K562 (cell line): ENCODE data around the gene AFAP1. TPM values are rescaled to one million over a fixed set of nuclear protein-coding genes. Genes with fewer than 3 reads are reported as not detected.

Experiments
- GABPB1 ChIP-seq: sonication (generic); formaldehyde crosslinking; IDR thresholded peaks from 2 replicates; pipeline ENCODE4 v1.8.0; 2022; ENCODE audit warnings: mild to moderate bottlenecking, missing genetic modification reagents
- IRF1 ChIP-seq: sonication (generic); formaldehyde crosslinking; IDR thresholded peaks from 2 replicates; pipeline ENCODE4 v1.8.0; 2022; ENCODE audit warnings: missing genetic modification reagents, mild to moderate bottlenecking, borderline replicate concordance
- NFYB ChIP-seq: IDR thresholded peaks from 2 replicates; pipeline ENCODE4 v1.6.1; 2011; ENCODE audit warnings: mild to moderate bottlenecking, moderate library complexity; ENCODE audit not compliant: insufficient read length; ENCODE audit errors: extremely low read depth
- RFX1 ChIP-seq: fragments of 450-650 bp; IDR thresholded peaks from 2 replicates; pipeline ENCODE4 v1.6.1; 2016; ENCODE audit warnings: mild to moderate bottlenecking, moderate library complexity
- SP2 ChIP-seq: IDR thresholded peaks from 2 replicates; pipeline ENCODE4 v1.6.1; 2011; ENCODE audit warnings: mild to moderate bottlenecking, low read depth, low read length, moderate library complexity; ENCODE audit not compliant: poor library complexity, severe bottlenecking; ENCODE audit errors: extremely low read depth
- XRCC3 ChIP-seq: fragments of 450-650 bp; IDR thresholded peaks from 2 replicates; pipeline ENCODE4 v1.6.1; 2017; ENCODE audit warnings: mild to moderate bottlenecking, moderate library complexity
- ZNF146 ChIP-seq: IDR thresholded peaks from one replicate; pipeline ENCODE4 v1.6.1; 2018; ENCODE audit warnings: missing compliant biosample characterization; ENCODE audit not compliant: unreplicated experiment
- polyA plus RNA-seq, 8 experiments: library from polyadenylated mRNA; depleted of rRNA in 4 of 8; stranded (reverse) in 5 of 8; unstranded in 3 of 8; fragments of >200 nt; fragmentation: Nextera tagmentation in 2 of 8; fragmentation: Illumina TruSeq in 1 of 8; extraction: Ambion mirVana in 2 of 8; extraction: Trizol in 1 of 8; gene quantifications; 2 replicates each; pipeline versions ENCODE4 v1.2.1 to v1.2.3, GENCODE V29; 2011 to 2014; ENCODE audit warnings: inconsistent platforms in 1 of 8, missing spikeins in 1 of 8
- total RNA-seq, 7 experiments: library from RNA; depleted of rRNA in 6 of 7; stranded (reverse); fragments of >200 nt in 6 of 7; fragmentation: Illumina TruSeq in 2 of 7; extraction: Trizol in 2 of 7; gene quantifications; 2 replicates each; pipeline versions ENCODE4 v1.2.1 to v1.2.3, GENCODE V29; 2011 to 2021; ENCODE audit warnings: low replicate concordance in 1 of 7
- TF ChIP-seq, protein P1 (sequence below): sonication (generic); formaldehyde crosslinking; IDR thresholded peaks from 2 replicates; pipeline ENCODE4 v1.4.0; 2020; ENCODE audit warnings: mild to moderate bottlenecking, missing genetic modification reagents

AFAP1 gene
- total and polyA plus RNA-seq, 9 of the 15 experiments (the other 6 are each of a cell fraction or from before 2014, with no cell fraction given), result 0.07 to 0.42 (median 0.12) TPM; not detected in 1

DNA sequence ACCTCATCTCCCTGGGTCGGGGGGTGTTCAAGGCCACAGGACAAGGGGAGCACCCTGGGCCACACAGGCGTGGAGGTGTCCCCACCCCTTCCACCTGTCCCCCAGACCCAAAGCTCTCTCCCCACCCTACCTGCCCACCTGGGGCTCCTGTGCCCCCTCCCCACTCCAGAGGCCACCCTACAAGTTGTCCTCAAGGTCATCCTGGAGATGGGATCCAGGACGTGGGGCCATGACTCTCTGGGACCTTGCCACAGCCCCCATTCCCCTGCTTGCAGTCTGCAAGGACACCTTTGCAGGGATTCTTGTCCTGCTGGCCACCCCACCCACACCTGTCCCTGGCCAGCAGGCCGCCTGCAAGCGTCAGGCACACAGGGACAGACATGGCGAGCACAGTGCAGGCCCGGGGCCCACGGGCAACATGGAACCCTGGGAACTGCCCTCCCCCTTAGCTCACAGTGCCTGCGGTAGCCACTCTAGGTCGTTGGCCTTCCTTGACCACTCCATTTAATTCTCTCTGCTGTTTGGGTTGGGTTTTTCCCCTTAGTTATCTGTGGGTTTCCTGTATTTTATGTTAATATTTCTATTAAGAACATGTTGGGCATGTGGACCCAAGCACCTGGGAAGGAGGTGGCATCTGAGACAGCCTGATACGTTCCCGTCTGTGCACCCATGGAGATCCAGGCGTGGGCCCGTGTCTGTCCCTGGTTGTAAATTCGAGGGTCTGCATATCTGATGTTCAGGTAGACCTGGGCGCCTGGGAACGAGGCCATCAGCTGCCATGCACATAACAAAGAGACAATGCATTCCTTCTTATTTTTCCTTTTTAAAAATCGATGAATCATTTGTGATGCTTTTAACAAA lies 197.5 kb downstream of the AFAP1 start (continued):
- TF ChIP-seq, protein P1, sequence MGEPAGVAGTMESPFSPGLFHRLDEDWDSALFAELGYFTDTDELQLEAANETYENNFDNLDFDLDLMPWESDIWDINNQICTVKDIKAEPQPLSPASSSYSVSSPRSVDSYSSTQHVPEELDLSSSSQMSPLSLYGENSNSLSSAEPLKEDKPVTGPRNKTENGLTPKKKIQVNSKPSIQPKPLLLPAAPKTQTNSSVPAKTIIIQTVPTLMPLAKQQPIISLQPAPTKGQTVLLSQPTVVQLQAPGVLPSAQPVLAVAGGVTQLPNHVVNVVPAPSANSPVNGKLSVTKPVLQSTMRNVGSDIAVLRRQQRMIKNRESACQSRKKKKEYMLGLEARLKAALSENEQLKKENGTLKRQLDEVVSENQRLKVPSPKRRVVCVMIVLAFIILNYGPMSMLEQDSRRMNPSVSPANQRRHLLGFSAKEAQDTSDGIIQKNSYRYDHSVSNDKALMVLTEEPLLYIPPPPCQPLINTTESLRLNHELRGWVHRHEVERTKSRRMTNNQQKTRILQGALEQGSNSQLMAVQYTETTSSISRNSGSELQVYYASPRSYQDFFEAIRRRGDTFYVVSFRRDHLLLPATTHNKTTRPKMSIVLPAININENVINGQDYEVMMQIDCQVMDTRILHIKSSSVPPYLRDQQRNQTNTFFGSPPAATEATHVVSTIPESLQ (CRISPR knock-in tag), result no peak
- TF ChIP-seq ZNF146 (CRISPR knock-in tag) (no peak), XRCC3 (no peak), IRF1 (CRISPR knock-in tag) (no peak), NFYB (no peak), GABPB1 (no peak), RFX1 (no peak), SP2 (no peak)
- TF ChIP-seq, all 486 proteins: peak for 0
